ENCODE measurements around the gene ZCCHC13. TPM values are rescaled to one million over a fixed set of nuclear protein-coding genes. Genes with fewer than 3 reads are reported as not detected.

Gene ZCCHC13
- total and polyA plus RNA-seq, 9 of the 15 experiments (the other 6 are each of a cell fraction or from before 2014, with no cell fraction given): not detected

DNA sequence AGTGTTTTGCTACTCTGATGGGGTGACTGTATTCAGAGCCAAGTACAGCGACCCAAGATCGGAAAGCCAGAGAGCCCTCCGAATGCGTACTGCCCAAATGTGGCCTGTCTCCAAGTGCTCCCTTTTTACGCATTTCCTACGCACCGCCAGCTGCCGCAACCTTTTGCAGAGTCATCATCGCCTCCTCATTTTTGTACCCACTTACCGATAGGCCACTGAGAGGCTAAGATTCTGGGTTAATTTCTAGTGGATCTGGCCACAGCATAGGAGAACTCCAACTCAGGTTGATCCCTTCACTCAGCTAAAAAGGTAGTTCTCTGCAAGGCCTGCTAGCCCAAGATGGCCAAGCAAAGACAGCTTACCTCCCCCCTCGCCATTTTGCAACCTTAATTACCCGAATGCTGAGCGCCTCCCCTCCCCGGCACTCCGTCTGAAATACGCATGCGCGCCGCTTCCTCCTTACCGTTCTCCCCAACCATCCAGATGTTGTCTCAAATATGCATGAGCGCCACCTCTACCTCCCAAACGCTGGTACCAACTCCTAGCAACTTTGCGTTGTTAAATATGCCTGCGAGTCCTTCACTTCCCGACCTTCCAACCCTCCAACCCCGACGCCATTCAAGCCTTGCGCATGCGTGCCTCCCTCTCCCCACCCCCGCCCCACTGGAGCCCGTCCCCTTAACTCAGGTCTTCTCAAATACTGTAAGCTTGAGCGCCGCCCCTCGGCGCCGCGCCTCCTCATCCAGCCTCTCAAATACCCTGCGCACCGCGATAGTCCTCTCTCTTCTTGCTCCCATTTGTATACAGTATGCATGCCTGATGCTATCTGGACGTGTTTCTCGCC lies 11.8 kb upstream of the ZCCHC13 start (continued):
- TF ChIP-seq HNRNPK (IDR thresholded peaks at IDR 0.05; ENCODE audit: low read depth, low read length, poor library complexity, severe bottlenecking) (no peak), MEF2A (IDR thresholded peaks at IDR 0.05; ENCODE audit: control insufficient read depth, low read depth, low read length) (no peak), PREB (CRISPR knock-in tag; IDR thresholded peaks at IDR 0.05) (0 out of 2 replicates have a peak, but pooled peaks have one; percentile 63), CLOCK (CRISPR knock-in tag; IDR thresholded peaks at IDR 0.05; ENCODE audit: borderline replicate concordance) (no peak), ZNF449 (CRISPR knock-in tag; IDR thresholded peaks at IDR 0.05) (no peak), ZBED1 (IDR thresholded peaks at IDR 0.05) (peak; percentile 15; the same call in 1 of the 2 replicates), ZNF431 (CRISPR knock-in tag; IDR thresholded peaks at IDR 0.05) (no peak), TAF1 (IDR thresholded peaks at IDR 0.05; ENCODE audit: control insufficient read depth, extremely low read depth, insufficient read depth, low read length, severe bottlenecking) (peak; percentile 81), CEBPB (tag; IDR thresholded peaks at IDR 0.05) (peak; percentile 90), NRF1 (conservative IDR thresholded peaks at IDR 0.05 in 1 of 2, IDR thresholded peaks at IDR 0.05 in 1 of 2) (peak; percentile 96), TGIF2 (CRISPR knock-in tag; IDR thresholded peaks at IDR 0.05) (no peak), E2F8 (IDR thresholded peaks at IDR 0.05; ENCODE audit: low read depth, partially characterized antibody) (no peak), PATZ1 (CRISPR knock-in tag; IDR thresholded peaks at IDR 0.05; ENCODE audit: borderline replicate concordance) (no peak)

Data from K562 (cell line).